Measurements from ENCODE around the gene SOCS2. TPM values are rescaled to one million over a fixed set of nuclear protein-coding genes. Genes with fewer than 3 reads are reported as not detected.
"Not testable (repeated sequence)": the region's sequence is repeated elsewhere in the genome, so short reads cannot be mapped to it uniquely, and the experiment has no call there.

Gene SOCS2
- total RNA-seq, 1 experiment from 2014 or later, result 57.2 TPM

GRCh38 chr12:93558685-93559084 lies 13.8 kb upstream of the SOCS2 start:
- not testable (repeated sequence) for H3K4me1 Mint-ChIP-seq

More at GRCh38 chr12:93558685-93559084, 13.8 kb upstream of the SOCS2 start:
- not testable (repeated sequence) for H3K18ac ChIP-seq (ENCODE audit: insufficient read length, low read depth, low read length); H3K79me1 ChIP-seq (ENCODE audit: insufficient read depth, low read depth, low read length, poor library complexity, severe bottlenecking); H4K20me1 ChIP-seq (ENCODE audit: control insufficient read depth, insufficient read depth, insufficient read length); H2BK20ac ChIP-seq (ENCODE audit: low read depth, low read length, poor library complexity, severe bottlenecking); H2BK12ac ChIP-seq (ENCODE audit: insufficient read length, low read depth, low read length); H4K91ac ChIP-seq (ENCODE audit: insufficient read length, low read depth, low read length); H3K9me3 ChIP-seq (ENCODE audit: control insufficient read depth, low read depth, low read length); H3K23me2 ChIP-seq (ENCODE audit: insufficient read length, low read depth, low read length, poor library complexity, severe bottlenecking); H3K27ac ChIP-seq (ENCODE audit: insufficient read length, low read depth, low read length); H3K79me2 ChIP-seq (ENCODE audit: insufficient read depth, low read length); H3K4ac ChIP-seq (ENCODE audit: low read depth, low read length); H3K23ac ChIP-seq (ENCODE audit: insufficient read length, low read depth, low read length); H3K27me3 ChIP-seq (ENCODE audit: insufficient read depth, low read length); H4K8ac ChIP-seq (replicated peaks; ENCODE audit: insufficient read length, low read depth, low read length); H2BK15ac ChIP-seq (ENCODE audit: low read depth, low read length); H3K4me3 Mint-ChIP-seq; H4K5ac ChIP-seq (ENCODE audit: insufficient read length, low read depth, low read length); H3K14ac ChIP-seq (ENCODE audit: insufficient read depth, low read length); H2AK5ac ChIP-seq (ENCODE audit: insufficient read length, low read length); H3K9ac ChIP-seq (ENCODE audit: extremely low read depth, insufficient read length, low read length); H3K56ac ChIP-seq (ENCODE audit: insufficient read length, low read depth, low read length); DNase-seq; H2BK5ac ChIP-seq (ENCODE audit: insufficient read length, low read length); H3K27me3 Mint-ChIP-seq (ENCODE audit: low read depth); H3K4me2 ChIP-seq (ENCODE audit: insufficient read depth, insufficient read length, low read length); H2BK120ac ChIP-seq (ENCODE audit: low read depth, low read length, poor library complexity, severe bottlenecking); H2AFZ ChIP-seq (ENCODE audit: low read length); H3K27ac Mint-ChIP-seq; H3K4me1 ChIP-seq (ENCODE audit: insufficient read depth, low read length); H3T11ph ChIP-seq (ENCODE audit: low read length)
- peaks cover 44 to 50% (median 48%) of the 10 kb centered on the region in 3 experiments for H3K36me3 Mint-ChIP-seq (ENCODE audit: insufficient read depth in 1 of 3, low read depth in 3 of 3)
- WGBS (ENCODE audit: extremely low coverage, insufficient read length, low lambda C conversion rate), result no CpG with 5 or more reads among the region's 1 CpG
- peaks cover 32 to 33% of the 10 kb centered on the region in 2 experiments for H3K9me3 Mint-ChIP-seq

Data from H9 (cell line).